Thyroid gland (tissue), 4 donors: ENCODE data around the gene TLE1.

ENCODE experiments used
- CTCF ChIP-seq, 6 experiments: fragments of 200-600 bp in 3 of 6; fragments of 450-650 bp in 3 of 6; sonication (generic) in 3 of 6; IDR thresholded peaks; one replicate each; pipeline ENCODE4 v1.5.1; 2016 to 2019; ENCODE audit warnings: antibody characterized with exemption in 6 of 6, mild to moderate bottlenecking in 2 of 6, inconsistent platforms in 1 of 6, moderate library complexity in 1 of 6
- POLR2A ChIP-seq, 2 donors: fragments of 450-650 bp; IDR thresholded peaks; one replicate each; pipeline ENCODE4 v1.6.1; 2017; ENCODE audit warnings: antibody characterized with exemption in 2 of 2, mild to moderate bottlenecking in 2 of 2, moderate library complexity in 1 of 2

GRCh38 chr9:81635521-81636254 lies 53.7 kb downstream of the TLE1 start:
- TF ChIP-seq CTCF (IDR thresholded peaks at IDR 0.05) (no peak), POLR2A (IDR thresholded peaks at IDR 0.05) (no peak)
